HPDE6-E6E7 (cell line): ENCODE data around the gene S100A2.

Source experiments
- DNase-seq: peaks from one replicate; pipeline ENCODE4 v3.0.0; 2011; ENCODE audit warnings: missing footprints; ENCODE audit errors: extremely low spot score

S100A2 gene

GRCh38 chr1:153565529-153566374 is at the start of gene S100A2:
S100A2 (minus strand) TSS chr1:153565844; CDS start chr1:153563877, 1,967 bp downstream.
- DNase-seq, result peak; percentile 93

- no peak for DNase-seq
Measured at GRCh38 chr1:153615406-153615805, 49.8 kb upstream of the S100A2 start.

- DNase-seq, result no peak
Measured at GRCh38 chr1:153614906-153615305, 49.3 kb upstream of the S100A2 start.

GRCh38 chr1:153614189-153614900 is 48.7 kb upstream of the S100A2 start:
- DNase-seq, result no peak

GRCh38 chr1:153613406-153613805 is 47.8 kb upstream of the S100A2 start:
- no peak for DNase-seq

- DNase-seq, result peak; percentile 91
Measured at GRCh38 chr1:153612755-153613331, 47.2 kb upstream of the S100A2 start, which contains the start of gene S100A16. S100A16 (minus strand) TSS chr1:153613137; CDS start chr1:153608151, 4,986 bp downstream.

- DNase-seq, result no peak
Measured at GRCh38 chr1:153612111-153612754, 46.6 kb upstream of the S100A2 start.

- no peak for DNase-seq
Measured at GRCh38 chr1:153611356-153611755, 45.7 kb upstream of the S100A2 start.

GRCh38 chr1:153610811-153611301 is 45.2 kb upstream of the S100A2 start:
- no peak for DNase-seq

- DNase-seq, result no peak
Measured at GRCh38 chr1:153610334-153610733, 44.7 kb upstream of the S100A2 start.

- DNase-seq, result no peak
Measured at GRCh38 chr1:153609585-153609907, 43.9 kb upstream of the S100A2 start.

- DNase-seq, result peak; percentile 92
Measured at GRCh38 chr1:153608742-153609584, 43.3 kb upstream of the S100A2 start.

GRCh38 chr1:153608089-153608682 is 42.5 kb upstream of the S100A2 start:
- no peak for DNase-seq

- DNase-seq, result no peak
Measured at GRCh38 chr1:153607381-153607780, 41.7 kb upstream of the S100A2 start.

GRCh38 chr1:153606194-153606593 is 40.5 kb upstream of the S100A2 start:
- DNase-seq, result no peak

GRCh38 chr1:153602749-153603148 is 37.1 kb upstream of the S100A2 start:
- no peak for DNase-seq

- DNase-seq, result no peak
Measured at GRCh38 chr1:153599847-153600246, 34.2 kb upstream of the S100A2 start.

- no peak for DNase-seq
Measured at GRCh38 chr1:153598309-153599172, 32.9 kb upstream of the S100A2 start.

GRCh38 chr1:153597206-153597605 is 31.6 kb upstream of the S100A2 start:
- no peak for DNase-seq

GRCh38 chr1:153592748-153593147 is 27.1 kb upstream of the S100A2 start:
- DNase-seq, result no peak
